Common myeloid progenitor, CD34-positive (primary cell): ENCODE data around the gene STK4.
"Not testable (repeated sequence)": the region's sequence is repeated elsewhere in the genome, so short reads cannot be mapped to it uniquely, and the experiment has no call there.

ENCODE experiments used
- CTCF ChIA-PET: fragments of 350-600 bp; sonication (Branson Sonifier 250); formaldehyde crosslinking; loops from one replicate; lab custom pipeline; 2021; ENCODE audit warnings: antibody characterized with exemption; lab: Charles Lee
- POLR2A ChIA-PET: fragments of 350-600 bp; sonication (Branson Sonifier 250); formaldehyde crosslinking; loops from one replicate; lab custom pipeline; 2021; ENCODE audit warnings: antibody characterized with exemption; lab: Charles Lee
- DNase-seq, 3 donors: peaks; one replicate each; pipeline versions ENCODE4 v3.0.0 to v3.0.0-alpha.2; 2013
- H3K27ac ChIP-seq, 2 experiments: 1 replicate in 1 of 2; 2 replicates in 1 of 2; pipeline ENCODE4 v1.7.0; 2013; ENCODE audit warnings: inconsistent platforms in 2 of 2, low read length in 2 of 2, mild to moderate bottlenecking in 2 of 2, low read depth in 1 of 2, moderate library complexity in 1 of 2; ENCODE audit not compliant: severe bottlenecking in 2 of 2, insufficient read depth in 1 of 2, poor library complexity in 1 of 2
- H3K27me3 ChIP-seq, 5 experiments: replicated peaks in 2 of 5; 1 replicate in 3 of 5; 2 replicates in 2 of 5; pipeline versions ENCODE4 v1.6.1 to v1.7.0; 2013; ENCODE audit warnings: low read length in 4 of 5, mild to moderate bottlenecking in 2 of 5, moderate library complexity in 2 of 5, inconsistent platforms in 1 of 5; ENCODE audit not compliant: insufficient read depth in 5 of 5, control insufficient read depth in 4 of 5
- H3K36me3 ChIP-seq, 4 experiments: 1 replicate in 2 of 4; 2 replicates in 2 of 4; pipeline versions ENCODE4 v1.6.1 to v1.7.0; 2013; ENCODE audit warnings: low read length in 3 of 4, control low read depth in 1 of 4, mild to moderate bottlenecking in 1 of 4; ENCODE audit not compliant: control insufficient read depth in 4 of 4, insufficient read depth in 4 of 4
- H3K4me1 ChIP-seq, 4 experiments: 1 replicate in 3 of 4; 2 replicates in 1 of 4; pipeline versions ENCODE4 v1.6.1 to v1.7.1; 2013; ENCODE audit warnings: low read length in 3 of 4, mild to moderate bottlenecking in 3 of 4, control low read depth in 1 of 4, inconsistent platforms in 1 of 4, moderate library complexity in 1 of 4; ENCODE audit not compliant: control insufficient read depth in 4 of 4, insufficient read depth in 4 of 4; ENCODE audit errors: control extremely low read depth in 1 of 4
- H3K4me3 ChIP-seq, 7 experiments: 1 replicate in 4 of 7; 2 replicates in 3 of 7; pipeline versions ENCODE4 v1.5.1 to v1.7.0; 2013; ENCODE audit warnings: mild to moderate bottlenecking in 7 of 7, low read length in 6 of 7, moderate library complexity in 6 of 7, inconsistent platforms in 2 of 7, low read depth in 2 of 7, control low read depth in 1 of 7; ENCODE audit not compliant: insufficient read depth in 4 of 7, control insufficient read depth in 1 of 7; ENCODE audit errors: extremely low read depth in 1 of 7
- H3K9me3 ChIP-seq, 5 experiments: 1 replicate in 4 of 5; 2 replicates in 1 of 5; pipeline versions ENCODE4 v1.6.1 to v1.7.1; 2013; ENCODE audit warnings: low read length in 4 of 5, mild to moderate bottlenecking in 2 of 5, inconsistent platforms in 1 of 5, low read depth in 1 of 5, moderate library complexity in 1 of 5; ENCODE audit not compliant: control insufficient read depth in 4 of 5, insufficient read depth in 2 of 5; ENCODE audit errors: control extremely low read depth in 1 of 5
- WGBS: methylation state at CpG from one replicate; pipeline ENCODE4 v1.1.5; 2013; ENCODE audit not compliant: insufficient coverage; 5-methylcytosine and 5-hydroxymethylcytosine counted together

Gene STK4

DNA sequence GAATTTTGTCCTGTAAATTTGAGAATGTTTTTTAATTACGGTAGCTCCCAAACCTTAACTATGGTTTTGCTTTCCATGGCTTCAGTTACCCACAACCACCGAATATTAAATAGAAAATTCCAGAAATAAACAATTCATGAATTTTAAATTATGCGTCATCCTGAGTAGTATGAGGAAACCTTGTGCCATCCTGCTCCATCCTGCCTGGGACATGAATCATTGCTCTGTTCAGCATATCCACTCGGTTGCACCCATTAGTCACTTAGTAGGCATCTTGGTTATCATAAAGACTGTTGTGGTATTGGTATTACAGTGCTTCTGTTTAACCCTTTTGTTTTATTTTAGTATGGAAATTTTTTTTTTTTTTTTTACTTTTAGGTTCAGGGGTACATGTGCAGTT, 94.9 kb downstream of the STK4 start:
- WGBS, result 100% methylated on average over 1 of the region's 4 CpGs
- H3K4me3 ChIP-seq, result no peak overlapping the region
- H3K36me3 ChIP-seq, result peaks cover 9 to 24% (median 21%) of the 10 kb centered on the region in 4 experiments
- no peaks in the 10 kb centered on the region for H3K27me3 ChIP-seq
- no peaks in the 10 kb centered on the region for H3K9me3 ChIP-seq
- no peak overlapping the region for H3K27ac ChIP-seq
- ChIA-PET POLR2A (no interaction called here), CTCF (interaction anchor here (0.7 to 2.0 kb wide), 4 partner anchors 11 to 34 kb away, joined by 3 to 8 read pairs (median 4); no protein-coding TSS in a partner anchor)
- DNase-seq, result no peak
- H3K4me1 ChIP-seq, result no peaks in the 10 kb centered on the region

GRCh38 chr20:45063107-45063506, 96.8 kb downstream of the STK4 start:
- 100% methylated on average over 1 of the region's 2 CpGs for whole genome bisulfite sequencing
- H3K36me3 ChIP-seq, result peaks cover 6 to 28% (median 20%) of the 10 kb centered on the region in 4 experiments
- H3K9me3 ChIP-seq, DNase-seq, H3K27me3 ChIP-seq, H3K4me3 ChIP-seq, H3K27ac ChIP-seq, H3K4me1 ChIP-seq, POLR2A ChIA-PET: not testable (repeated sequence)
- CTCF ChIA-PET, result interaction anchor here (3.2 kb wide), 1 partner anchor 33 kb away, joined by 11 read pairs; no protein-coding TSS in a partner anchor

DNA sequence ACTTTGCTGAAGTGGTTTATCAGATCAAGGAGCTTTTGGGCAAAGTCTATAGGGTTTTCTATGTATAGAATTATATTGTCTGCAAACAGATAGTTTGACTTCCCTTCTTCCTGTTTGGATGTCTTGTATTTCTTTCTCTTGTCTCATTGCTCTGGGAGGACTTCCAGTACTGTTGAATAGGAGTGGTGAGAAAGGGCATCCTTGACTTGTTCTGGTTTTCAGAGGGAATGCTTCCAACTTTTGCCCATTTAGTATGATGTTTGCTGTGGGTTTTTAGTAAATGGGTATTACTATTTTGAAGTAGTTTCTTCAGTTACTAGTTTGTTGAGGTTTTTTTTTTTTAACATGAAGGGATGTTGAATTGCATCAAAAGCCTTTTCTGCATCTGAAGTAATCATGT, 98.5 kb downstream of the STK4 start:
- no peak overlapping the region for H3K4me3 ChIP-seq
- ChIA-PET CTCF (interaction anchor here (1.4 to 3.2 kb wide), 3 partner anchors 18 to 229 kb away, joined by 3 to 11 read pairs (median 4); no protein-coding TSS in a partner anchor), POLR2A (no interaction called here)

DNA sequence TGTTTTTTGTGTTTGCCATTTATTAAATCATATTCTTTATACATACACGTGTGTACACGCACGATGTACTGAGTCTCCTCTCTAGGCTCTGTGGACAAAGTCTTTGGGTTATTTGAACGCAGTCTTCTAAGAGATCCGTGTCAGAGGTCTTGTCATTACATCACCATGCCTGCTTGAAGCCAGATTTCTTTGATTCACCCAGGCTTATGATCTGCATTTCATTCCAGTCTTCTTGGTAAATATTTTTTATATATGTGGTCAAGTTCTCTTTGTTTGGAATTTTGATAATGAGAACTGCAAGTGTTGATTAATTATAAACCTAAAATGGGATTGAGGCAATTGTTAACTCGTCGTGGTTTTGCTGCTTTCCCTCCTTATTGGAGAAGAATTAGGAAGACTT, 100.1 kb downstream of the STK4 start:
- Histone ChIP-seq H3K9me3 (no peaks in the 10 kb centered on the region), H3K36me3 (peaks cover 5 to 34% (median 19%) of the 10 kb centered on the region in 4 experiments), H3K4me3 (no peak overlapping the region), H3K4me1 (no peaks in the 10 kb centered on the region), H3K27me3 (no peaks in the 10 kb centered on the region), H3K27ac (no peak overlapping the region)
- 100% methylated on average over 7 of the region's 7 CpGs for WGBS
- ChIA-PET CTCF (interaction anchor here (1.6 to 2.1 kb wide), 2 partner anchors 17 to 30 kb away, joined by 4 to 15 read pairs; no protein-coding TSS in a partner anchor), POLR2A (no interaction called here)
- DNase-seq, result no peak

More for the DNA sequence above, 98.5 kb downstream of the STK4 start:
- DNase-seq, result no peak
- no peaks in the 10 kb centered on the region for H3K27me3 ChIP-seq
- no peak overlapping the region for H3K27ac ChIP-seq
- no peaks in the 10 kb centered on the region for H3K9me3 ChIP-seq
- H3K36me3 ChIP-seq, result peaks cover 8 to 36% (median 16%) of the 10 kb centered on the region in 4 experiments
- no peaks in the 10 kb centered on the region for H3K4me1 ChIP-seq

DNA sequence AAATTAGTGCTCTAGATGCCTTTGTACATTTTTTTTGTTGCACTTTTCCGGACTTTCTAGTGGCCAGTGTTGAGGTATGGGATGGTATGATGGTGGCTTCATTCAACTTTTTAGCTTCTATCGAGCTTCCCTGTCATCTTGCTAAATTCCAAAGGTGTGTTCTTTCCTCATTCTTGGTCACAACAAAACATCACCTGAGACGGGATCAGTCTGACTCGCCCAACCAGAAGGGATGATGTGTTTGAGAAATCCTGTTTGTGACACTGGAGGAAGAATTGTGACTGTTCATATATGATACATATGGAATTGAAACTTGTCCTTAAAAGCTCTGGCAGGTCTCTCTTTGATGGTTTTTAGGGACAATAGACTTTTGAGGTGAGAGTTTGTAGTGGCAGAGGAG, 100.8 kb downstream of the STK4 start:
- Histone ChIP-seq H3K27ac (no peak overlapping the region), H3K9me3 (no peaks in the 10 kb centered on the region), H3K4me1 (no peaks in the 10 kb centered on the region), H3K4me3 (no peak overlapping the region), H3K36me3 (peaks cover 5 to 35% (median 19%) of the 10 kb centered on the region in 4 experiments), H3K27me3 (no peaks in the 10 kb centered on the region)
- WGBS, result no CpG with 5 or more reads among the region's 4 CpGs
- ChIA-PET CTCF (interaction anchor here (1.2 to 2.1 kb wide), 3 partner anchors 10 to 29 kb away, joined by 3 to 15 read pairs (median 5); no protein-coding TSS in a partner anchor), POLR2A (no interaction called here)
- DNase-seq, result no peak

DNA sequence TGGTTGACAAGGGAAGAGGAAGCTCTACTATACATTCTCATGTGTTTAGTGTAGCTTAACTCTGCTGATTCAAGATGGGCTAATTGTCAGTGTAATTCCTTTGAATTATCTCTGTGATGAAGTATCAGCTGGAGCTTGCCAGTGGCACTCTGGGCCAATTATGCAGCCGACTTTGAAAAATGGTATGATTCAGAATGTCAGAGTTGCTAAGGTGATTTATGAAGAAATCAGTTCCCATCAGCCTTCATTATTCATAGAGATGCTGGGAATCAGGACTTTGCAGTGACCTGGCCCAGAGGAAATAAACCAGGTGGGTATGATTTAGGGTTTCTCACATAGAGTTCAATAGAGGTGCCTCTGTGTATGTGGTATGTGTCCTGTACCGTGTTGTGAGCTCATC, 101.2 kb downstream of the STK4 start:
- H3K27ac ChIP-seq, result no peak overlapping the region
- WGBS, result no CpG with 5 or more reads among the region's 2 CpGs
- H3K36me3 ChIP-seq, result peaks cover 5 to 33% (median 19%) of the 10 kb centered on the region in 4 experiments
- no peak for DNase-seq
- POLR2A ChIA-PET, result no interaction called here
- no peaks in the 10 kb centered on the region for H3K27me3 ChIP-seq
- H3K9me3 ChIP-seq, result no peaks in the 10 kb centered on the region
- no peaks in the 10 kb centered on the region for H3K4me1 ChIP-seq
- CTCF ChIA-PET, result interaction anchor here (1.2 to 2.1 kb wide), 3 partner anchors 9 to 28 kb away, joined by 3 to 15 read pairs (median 5); no protein-coding TSS in a partner anchor
- no peak overlapping the region for H3K4me3 ChIP-seq

DNA sequence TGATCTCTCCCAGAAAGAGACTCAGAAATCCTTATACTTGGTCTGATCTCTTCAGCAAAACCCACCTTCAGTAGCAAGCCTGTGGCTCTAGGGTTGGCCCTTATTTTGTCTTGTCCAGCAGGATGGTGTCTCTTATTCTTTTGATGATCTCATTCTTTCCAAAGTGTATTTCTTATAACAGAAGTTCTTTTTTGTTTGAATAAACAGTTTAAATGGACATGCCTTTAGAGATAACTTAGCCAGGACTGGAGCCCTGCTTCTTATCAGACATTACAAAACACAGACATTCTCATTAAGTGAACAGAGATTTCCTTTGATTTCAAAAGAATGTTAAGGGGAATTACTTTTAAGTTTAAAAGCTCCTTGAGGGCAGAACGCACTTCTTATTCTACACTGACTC, 102.9 kb downstream of the STK4 start:
- no peaks in the 10 kb centered on the region for H3K4me1 ChIP-seq
- H3K27ac ChIP-seq, result no peak overlapping the region
- ChIA-PET CTCF (no interaction called here), POLR2A (no interaction called here)
- no peaks in the 10 kb centered on the region for H3K9me3 ChIP-seq
- no CpG with 5 or more reads among the region's 1 CpG for WGBS
- peaks cover 9 to 44% (median 27%) of the 10 kb centered on the region in 4 experiments for H3K36me3 ChIP-seq
- H3K27me3 ChIP-seq, result no peaks in the 10 kb centered on the region
- DNase-seq, result no peak
- H3K4me3 ChIP-seq, result no peak overlapping the region
